SW480 (cell line): ENCODE measurements around the gene DHX30.
"Not testable (repeated sequence)": the region's sequence is repeated elsewhere in the genome, so short reads cannot be mapped to it uniquely, and the experiment has no call there.

Experiments used
- DNase-seq: peaks from one replicate; pipeline ENCODE4 v3.0.0-alpha.2; 2016; ENCODE audit warnings: low spot score

DHX30 gene, protein sequence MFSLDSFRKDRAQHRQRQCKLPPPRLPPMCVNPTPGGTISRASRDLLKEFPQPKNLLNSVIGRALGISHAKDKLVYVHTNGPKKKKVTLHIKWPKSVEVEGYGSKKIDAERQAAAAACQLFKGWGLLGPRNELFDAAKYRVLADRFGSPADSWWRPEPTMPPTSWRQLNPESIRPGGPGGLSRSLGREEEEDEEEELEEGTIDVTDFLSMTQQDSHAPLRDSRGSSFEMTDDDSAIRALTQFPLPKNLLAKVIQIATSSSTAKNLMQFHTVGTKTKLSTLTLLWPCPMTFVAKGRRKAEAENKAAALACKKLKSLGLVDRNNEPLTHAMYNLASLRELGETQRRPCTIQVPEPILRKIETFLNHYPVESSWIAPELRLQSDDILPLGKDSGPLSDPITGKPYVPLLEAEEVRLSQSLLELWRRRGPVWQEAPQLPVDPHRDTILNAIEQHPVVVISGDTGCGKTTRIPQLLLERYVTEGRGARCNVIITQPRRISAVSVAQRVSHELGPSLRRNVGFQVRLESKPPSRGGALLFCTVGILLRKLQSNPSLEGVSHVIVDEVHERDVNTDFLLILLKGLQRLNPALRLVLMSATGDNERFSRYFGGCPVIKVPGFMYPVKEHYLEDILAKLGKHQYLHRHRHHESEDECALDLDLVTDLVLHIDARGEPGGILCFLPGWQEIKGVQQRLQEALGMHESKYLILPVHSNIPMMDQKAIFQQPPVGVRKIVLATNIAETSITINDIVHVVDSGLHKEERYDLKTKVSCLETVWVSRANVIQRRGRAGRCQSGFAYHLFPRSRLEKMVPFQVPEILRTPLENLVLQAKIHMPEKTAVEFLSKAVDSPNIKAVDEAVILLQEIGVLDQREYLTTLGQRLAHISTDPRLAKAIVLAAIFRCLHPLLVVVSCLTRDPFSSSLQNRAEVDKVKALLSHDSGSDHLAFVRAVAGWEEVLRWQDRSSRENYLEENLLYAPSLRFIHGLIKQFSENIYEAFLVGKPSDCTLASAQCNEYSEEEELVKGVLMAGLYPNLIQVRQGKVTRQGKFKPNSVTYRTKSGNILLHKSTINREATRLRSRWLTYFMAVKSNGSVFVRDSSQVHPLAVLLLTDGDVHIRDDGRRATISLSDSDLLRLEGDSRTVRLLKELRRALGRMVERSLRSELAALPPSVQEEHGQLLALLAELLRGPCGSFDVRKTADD

GRCh38 chr3:47802734-47803479 is at the start of gene DHX30:
TSS of gene DHX30 (plus strand) at chr3:47803138. CDS start at chr3:47810684, 7,546 bp downstream.
- DNase-seq, result peak; percentile 83

GRCh38 chr3:47758261-47759025 is 44.5 kb upstream of the DHX30 start:
- DNase-seq, result no peak

GRCh38 chr3:47760207-47760606 is 42.7 kb upstream of the DHX30 start:
- DNase-seq, result not testable (repeated sequence)

GRCh38 chr3:47761046-47761445 is 41.9 kb upstream of the DHX30 start:
- DNase-seq, result no peak

DNA sequence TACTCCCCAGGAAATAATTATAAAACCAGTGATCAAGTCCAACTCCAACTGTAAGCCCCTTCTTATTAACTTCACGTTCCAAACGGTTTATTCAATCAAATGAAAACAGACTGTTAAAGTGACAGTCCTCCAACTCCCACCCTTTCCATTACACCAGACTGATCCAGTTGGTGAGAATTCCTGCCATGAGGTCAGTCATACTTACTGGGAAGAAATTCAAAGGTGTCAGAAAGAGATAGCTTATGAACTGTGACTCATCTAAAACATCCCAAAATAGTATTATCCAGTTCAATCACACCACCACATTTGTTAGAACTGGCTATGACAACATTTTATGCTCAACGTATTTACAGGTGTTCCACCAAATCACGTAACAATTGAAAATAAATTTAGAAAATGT is 40.7 kb upstream of the DHX30 start:
- DNase-seq, result no peak

GRCh38 chr3:47766186-47766585 is 36.8 kb upstream of the DHX30 start:
- no peak for DNase-seq

- no peak for DNase-seq
Measured at GRCh38 chr3:47772047-47772446, 30.9 kb upstream of the DHX30 start.

GRCh38 chr3:47772788-47773187 is 30.1 kb upstream of the DHX30 start:
- no peak for DNase-seq

- DNase-seq, result no peak
Measured at GRCh38 chr3:47778746-47779145, 24.2 kb upstream of the DHX30 start.

- peak; percentile 64 for DNase-seq
Measured at GRCh38 chr3:47780741-47781684, 21.9 kb upstream of the DHX30 start.

- peak; percentile 96 for DNase-seq
Measured at GRCh38 chr3:47781685-47782445, 21.1 kb upstream of the DHX30 start, which contains the start of gene SMARCC1. TSS of gene SMARCC1 (minus strand) at chr3:47781893. CDS start at chr3:47781797, 96 bp downstream.

DNA sequence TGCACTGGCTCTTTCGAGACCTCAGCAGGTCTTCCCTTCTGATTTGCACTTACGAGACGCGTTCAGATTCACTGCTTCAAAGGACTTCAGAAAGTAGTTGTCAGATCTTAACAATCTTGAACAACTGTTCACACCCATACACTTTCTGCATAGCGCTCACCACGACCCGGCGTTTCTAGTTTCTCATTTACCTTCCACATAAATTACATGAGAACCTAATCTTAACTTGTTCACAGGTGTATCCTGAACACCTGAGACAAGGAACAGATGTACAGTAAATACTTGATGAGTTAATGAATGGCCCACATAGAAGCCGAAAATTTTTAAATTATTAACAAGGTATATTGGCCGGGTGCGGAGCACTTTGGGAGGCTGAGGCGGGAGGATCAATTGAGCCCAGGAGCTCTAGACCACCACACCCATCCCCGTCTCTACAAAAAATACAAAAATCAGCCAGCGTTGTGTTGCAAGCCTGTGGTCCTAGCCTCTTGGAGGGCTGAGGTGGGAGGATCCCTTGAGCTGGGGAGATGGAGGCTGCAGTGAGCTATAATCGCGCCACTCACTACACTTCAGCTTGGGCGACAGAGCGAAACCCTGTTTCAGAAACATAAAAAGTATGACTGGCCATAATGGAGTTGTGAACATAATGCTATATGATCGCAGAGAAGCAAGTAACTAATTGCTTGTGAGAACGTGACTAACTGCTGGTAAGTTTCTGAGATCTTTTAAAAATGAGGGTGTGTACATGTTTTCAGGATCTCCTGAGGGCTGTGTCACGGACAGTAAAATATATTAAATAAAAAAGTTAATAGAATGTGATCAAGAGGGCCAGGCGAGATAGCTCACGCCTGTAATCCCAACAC is 20.3 kb upstream of the DHX30 start:
- DNase-seq, result no peak

GRCh38 chr3:47783673-47784072 is 19.3 kb upstream of the DHX30 start:
- DNase-seq, result no peak

DNA sequence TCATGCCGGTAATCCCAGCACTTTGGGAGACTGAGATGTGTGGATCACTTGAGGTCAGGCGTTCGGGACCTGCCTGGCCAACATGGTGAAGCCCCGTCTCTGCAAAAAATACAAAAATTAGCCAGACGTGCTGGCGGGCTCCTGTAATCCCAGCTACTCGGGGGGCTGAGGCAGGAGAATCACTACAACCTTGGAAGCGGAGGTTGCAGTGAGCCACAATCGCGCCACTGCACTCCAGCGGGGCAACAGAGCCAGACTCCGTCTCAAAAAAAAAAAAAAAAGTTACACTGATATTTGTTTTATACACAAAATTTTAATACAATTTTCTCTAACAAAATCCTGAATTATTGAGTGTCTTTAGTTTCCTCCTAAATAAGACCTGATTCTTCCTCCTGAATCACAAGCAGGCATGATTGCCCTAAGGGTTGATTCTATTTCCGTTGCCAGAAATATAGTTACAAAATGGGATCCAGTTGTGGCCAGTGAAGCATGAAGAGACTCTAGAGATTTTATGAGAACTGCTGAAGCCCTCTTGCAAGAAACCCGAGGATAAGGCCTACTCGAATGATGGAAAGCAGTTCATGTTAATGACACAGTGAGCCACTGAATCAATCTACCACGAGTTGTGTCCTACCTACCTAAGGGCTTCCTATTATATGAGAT is 11.6 kb upstream of the DHX30 start:
- no peak for DNase-seq

- DNase-seq, result no peak
Measured at GRCh38 chr3:47792699-47793098, 10.2 kb upstream of the DHX30 start.

DNA sequence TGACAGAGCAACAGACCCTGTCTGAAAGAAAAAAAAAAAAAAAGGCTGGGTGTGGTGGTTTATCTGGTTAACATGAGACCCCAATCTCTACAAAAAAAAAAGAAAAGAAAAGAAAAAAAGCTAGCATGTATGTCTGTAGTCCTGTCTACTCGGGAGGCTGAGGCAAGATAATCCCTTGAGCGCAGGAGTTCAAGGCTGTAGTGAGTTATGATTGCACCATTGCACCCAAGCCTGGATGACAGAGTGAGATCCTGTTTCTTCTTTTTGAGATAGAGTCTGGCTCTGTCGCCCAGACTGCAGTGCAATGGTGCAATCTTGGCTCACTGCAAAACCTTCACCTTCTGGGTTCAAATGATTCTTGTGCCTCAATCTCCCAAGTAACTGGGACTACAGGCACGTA is 8.4 kb upstream of the DHX30 start:
- no peak for DNase-seq

GRCh38 chr3:47799733-47800132 is 3.2 kb upstream of the DHX30 start:
- peak; percentile 20 for DNase-seq
